ENCODE results near the gene DCAF8.
"Not testable (repeated sequence)": the region's sequence is repeated elsewhere in the genome, so short reads cannot be mapped to it uniquely, and the experiment has no call there.

Gene DCAF8

GRCh38 chr1:160296036-160296435 lies 33.7 kb upstream of the DCAF8 start:
- Histone ChIP-seq H3K9me2 (ENCODE audit: low read depth, low read length) (no peaks in the 10 kb centered on the region), H3K36me3 (ENCODE audit: insufficient read depth, low read length) (peaks cover 94% of the 10 kb centered on the region), H3K9me3 (ENCODE audit: low read length) (no peaks in the 10 kb centered on the region), H3K4me2 (ENCODE audit: low read length) (no peak overlapping the region), H3K27ac (ENCODE audit: low read depth, low read length, poor library complexity, severe bottlenecking) (no peak overlapping the region), H2AFZ (ENCODE audit: low read length) (no peak overlapping the region), H3F3A (ENCODE audit: insufficient read depth, low read length) (no peaks in the 10 kb centered on the region), H4K20me1 (ENCODE audit: insufficient read depth, low read length) (no peaks in the 10 kb centered on the region), H3K27me3 (ENCODE audit: insufficient read depth, low read length) (no peaks in the 10 kb centered on the region), H3K4me3 (ENCODE audit: low read depth, low read length, poor library complexity, severe bottlenecking) (no peak overlapping the region), H3K79me2 (ENCODE audit: insufficient read depth, low read length) (no peaks in the 10 kb centered on the region), H3K9ac (ENCODE audit: low read length) (no peak overlapping the region), H3K4me1 (ENCODE audit: insufficient read depth, low read length, severe bottlenecking) (no peaks in the 10 kb centered on the region)
- TF ChIP-seq, protein P1, sequence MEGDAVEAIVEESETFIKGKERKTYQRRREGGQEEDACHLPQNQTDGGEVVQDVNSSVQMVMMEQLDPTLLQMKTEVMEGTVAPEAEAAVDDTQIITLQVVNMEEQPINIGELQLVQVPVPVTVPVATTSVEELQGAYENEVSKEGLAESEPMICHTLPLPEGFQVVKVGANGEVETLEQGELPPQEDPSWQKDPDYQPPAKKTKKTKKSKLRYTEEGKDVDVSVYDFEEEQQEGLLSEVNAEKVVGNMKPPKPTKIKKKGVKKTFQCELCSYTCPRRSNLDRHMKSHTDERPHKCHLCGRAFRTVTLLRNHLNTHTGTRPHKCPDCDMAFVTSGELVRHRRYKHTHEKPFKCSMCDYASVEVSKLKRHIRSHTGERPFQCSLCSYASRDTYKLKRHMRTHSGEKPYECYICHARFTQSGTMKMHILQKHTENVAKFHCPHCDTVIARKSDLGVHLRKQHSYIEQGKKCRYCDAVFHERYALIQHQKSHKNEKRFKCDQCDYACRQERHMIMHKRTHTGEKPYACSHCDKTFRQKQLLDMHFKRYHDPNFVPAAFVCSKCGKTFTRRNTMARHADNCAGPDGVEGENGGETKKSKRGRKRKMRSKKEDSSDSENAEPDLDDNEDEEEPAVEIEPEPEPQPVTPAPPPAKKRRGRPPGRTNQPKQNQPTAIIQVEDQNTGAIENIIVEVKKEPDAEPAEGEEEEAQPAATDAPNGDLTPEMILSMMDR (IDR thresholded peaks at IDR 0.05; ENCODE audit: low read length): no peak
- TF ChIP-seq EZH2 (IDR thresholded peaks at IDR 0.05; ENCODE audit: borderline replicate concordance, low read length): no peak

GRCh38 chr1:160293020-160293968 lies 30.9 kb upstream of the DCAF8 start:
- no peaks in the 10 kb centered on the region for H3F3A ChIP-seq (ENCODE audit: insufficient read depth, low read length)
- peaks cover 95% of the 10 kb centered on the region for H3K36me3 ChIP-seq (ENCODE audit: insufficient read depth, low read length)
- H3K4me1 ChIP-seq (ENCODE audit: insufficient read depth, low read length, severe bottlenecking): no peaks in the 10 kb centered on the region
- no peak overlapping the region for H2AFZ ChIP-seq (ENCODE audit: low read length)
- H3K4me2 ChIP-seq (ENCODE audit: low read length): no peak overlapping the region
- H3K4me3 ChIP-seq (ENCODE audit: low read depth, low read length, poor library complexity, severe bottlenecking): no peak overlapping the region
- H3K9me3 ChIP-seq (ENCODE audit: low read length): no peaks in the 10 kb centered on the region
- no peaks in the 10 kb centered on the region for H4K20me1 ChIP-seq (ENCODE audit: insufficient read depth, low read length)
- no peak overlapping the region for H3K9ac ChIP-seq (ENCODE audit: low read length)
- TF ChIP-seq, protein P1 (IDR thresholded peaks at IDR 0.05; ENCODE audit: low read length): no peak
- no peak for TF ChIP-seq EZH2 (IDR thresholded peaks at IDR 0.05; ENCODE audit: borderline replicate concordance, low read length)
- no peak overlapping the region for H3K27ac ChIP-seq (ENCODE audit: low read depth, low read length, poor library complexity, severe bottlenecking)
- H3K9me2 ChIP-seq (ENCODE audit: low read depth, low read length): no peaks in the 10 kb centered on the region
- H3K27me3 ChIP-seq (ENCODE audit: insufficient read depth, low read length): no peaks in the 10 kb centered on the region
- no peaks in the 10 kb centered on the region for H3K79me2 ChIP-seq (ENCODE audit: insufficient read depth, low read length)

DNA sequence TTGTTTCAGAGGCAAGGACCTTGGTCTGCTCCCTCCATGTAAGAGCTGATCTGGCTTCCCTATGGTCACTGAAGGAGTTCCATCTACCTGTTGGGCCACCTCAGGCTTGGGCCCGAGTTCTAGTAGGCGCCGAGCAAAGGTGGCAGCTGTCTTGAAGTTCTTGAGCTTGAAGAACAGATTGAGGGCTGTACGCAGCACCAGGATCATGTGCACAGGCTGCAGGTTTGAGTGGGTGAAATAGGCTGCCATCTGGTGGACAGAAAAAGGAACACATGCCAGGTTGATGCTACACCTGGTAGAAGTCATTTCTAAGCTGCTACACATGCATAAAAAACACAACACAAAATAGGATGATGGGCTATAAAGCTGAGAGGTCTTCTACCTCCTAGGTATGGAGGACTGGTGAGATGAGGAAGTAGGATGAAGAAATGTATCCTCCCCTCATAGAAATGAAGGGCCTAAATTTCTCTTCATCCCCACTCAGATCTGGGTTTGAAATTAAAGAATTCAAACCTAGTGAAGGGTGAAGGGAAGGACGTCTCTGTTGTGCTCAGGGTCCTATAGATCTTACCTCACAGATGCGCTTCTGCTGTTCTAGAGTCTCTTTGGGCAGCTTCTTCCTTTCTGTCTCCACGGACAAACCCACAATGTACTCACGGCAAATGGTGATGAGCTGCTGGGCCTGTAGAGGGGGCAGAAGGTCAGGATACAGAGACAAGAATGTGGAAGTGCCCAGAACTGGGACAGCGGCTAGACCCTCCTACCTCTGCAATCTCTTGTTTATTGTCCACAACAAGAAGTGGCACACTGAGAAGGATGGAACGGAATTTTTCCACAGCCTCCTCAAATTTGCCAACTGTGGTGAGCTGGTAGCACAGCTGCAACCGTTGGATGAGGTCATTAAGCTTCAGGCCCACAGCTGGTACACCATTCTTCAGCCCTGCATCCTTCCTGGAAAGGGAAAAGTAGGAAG lies 29.2 kb upstream of the DCAF8 start:
- Histone ChIP-seq H3K4me3 (ENCODE audit: low read depth, low read length, poor library complexity, severe bottlenecking) (no peak overlapping the region), H3K36me3 (ENCODE audit: insufficient read depth, low read length) (peaks cover 77% of the 10 kb centered on the region), H3K4me1 (ENCODE audit: insufficient read depth, low read length, severe bottlenecking) (no peaks in the 10 kb centered on the region), H3K27ac (ENCODE audit: low read depth, low read length, poor library complexity, severe bottlenecking) (no peak overlapping the region), H3K27me3 (ENCODE audit: insufficient read depth, low read length) (no peaks in the 10 kb centered on the region), H4K20me1 (ENCODE audit: insufficient read depth, low read length) (no peaks in the 10 kb centered on the region), H2AFZ (ENCODE audit: low read length) (no peak overlapping the region), H3K9me2 (ENCODE audit: low read depth, low read length) (no peaks in the 10 kb centered on the region), H3K79me2 (ENCODE audit: insufficient read depth, low read length) (no peaks in the 10 kb centered on the region), H3F3A (ENCODE audit: insufficient read depth, low read length) (0 out of 2 replicates have a peak, but pooled peaks cover 1% of the 10 kb centered on the region), H3K4me2 (ENCODE audit: low read length) (no peak overlapping the region), H3K9me3 (ENCODE audit: low read length) (no peaks in the 10 kb centered on the region), H3K9ac (ENCODE audit: low read length) (no peak overlapping the region)
- no peak for TF ChIP-seq EZH2 (IDR thresholded peaks at IDR 0.05; ENCODE audit: borderline replicate concordance, low read length)
- TF ChIP-seq, protein P1 (IDR thresholded peaks at IDR 0.05; ENCODE audit: low read length): peak; percentile 83

DNA sequence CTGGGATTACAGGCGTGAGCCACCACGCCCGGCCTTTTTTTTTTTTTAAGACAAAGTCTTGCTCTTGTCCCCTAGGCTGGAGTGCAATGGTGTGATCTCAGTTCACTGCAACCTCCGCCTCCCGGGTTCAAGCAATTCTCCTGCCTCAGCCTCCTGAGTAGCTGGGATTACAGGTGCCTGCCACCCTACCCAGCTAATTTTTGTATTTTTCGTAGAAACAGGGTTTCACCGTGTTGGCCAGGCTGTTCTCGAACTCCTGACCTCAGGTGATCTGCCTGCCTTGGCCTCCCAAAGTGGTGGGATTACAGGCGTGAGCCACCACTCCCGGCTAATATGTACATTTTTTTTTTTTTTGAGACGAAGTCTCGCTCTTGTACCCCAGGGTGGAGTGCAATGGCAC lies 25.4 kb upstream of the DCAF8 start:
- H4K20me1 ChIP-seq (ENCODE audit: insufficient read depth, low read length); H3K27me3 ChIP-seq (ENCODE audit: insufficient read depth, low read length); H3K9ac ChIP-seq (ENCODE audit: low read length); H3F3A ChIP-seq (ENCODE audit: insufficient read depth, low read length); H3K79me2 ChIP-seq (ENCODE audit: insufficient read depth, low read length); H3K9me2 ChIP-seq (ENCODE audit: low read depth, low read length); H3K4me3 ChIP-seq (ENCODE audit: low read depth, low read length, poor library complexity, severe bottlenecking); H2AFZ ChIP-seq (ENCODE audit: low read length); H3K27ac ChIP-seq (ENCODE audit: low read depth, low read length, poor library complexity, severe bottlenecking); H3K4me2 ChIP-seq (ENCODE audit: low read length); H3K9me3 ChIP-seq (ENCODE audit: low read length): not testable (repeated sequence)
- Histone ChIP-seq H3K36me3 (ENCODE audit: insufficient read depth, low read length) (peaks cover 41% of the 10 kb centered on the region), H3K4me1 (ENCODE audit: insufficient read depth, low read length, severe bottlenecking) (peaks cover 17% of the 10 kb centered on the region)
